GM12892 (cell line): ENCODE results near the gene ABLIM1.

Experiments
- POLR2A ChIP-seq: IDR thresholded peaks from 2 replicates; pipeline ENCODE4 v1.6.1; 2011; ENCODE audit warnings: low read depth, low read length, control low read depth
- POLR2AphosphoS5 ChIP-seq: IDR thresholded peaks from 2 replicates; pipeline ENCODE4 v1.6.1; 2011; ENCODE audit warnings: low read depth, low read length, control low read depth
- TAF1 ChIP-seq: IDR thresholded peaks from 2 replicates; pipeline ENCODE4 v1.6.1; 2011; ENCODE audit warnings: low read depth, mild to moderate bottlenecking, control low read depth, low read length, borderline replicate concordance

- TF ChIP-seq POLR2A (no peak), TAF1 (no peak), POLR2AphosphoS5 (no peak)
Observed at GRCh38 chr10:114609518-114610426, 48.3 kb downstream of the ABLIM1 start.
